Peyer's patch (tissue), 4 donors: ENCODE measurements around the gene EOMES. TPM values are rescaled to one million over a fixed set of nuclear protein-coding genes. Genes with fewer than 3 reads are reported as not detected.

ENCODE experiments used
- DNase-seq, 3 donors: peaks; one replicate each; pipeline ENCODE4 v3.0.0-alpha.2; 2017 to 2019
- H3K27ac ChIP-seq, 4 donors: fragments of 200-600 bp; sonication (generic); one replicate each; pipeline ENCODE4 v1.5.1; 2016 to 2019
- H3K27me3 ChIP-seq, 2 donors: fragments of 200-600 bp; sonication (generic); one replicate each; pipeline ENCODE4 v1.5.1; 2019
- H3K36me3 ChIP-seq, 3 donors: fragments of 200-600 bp; sonication (generic); one replicate each; pipeline ENCODE4 v1.5.1; 2016 to 2019
- H3K4me1 ChIP-seq, 4 donors: fragments of 200-600 bp; sonication (generic); one replicate each; pipeline ENCODE4 v1.5.1; 2016 to 2019
- H3K4me3 ChIP-seq, 4 donors: fragments of 200-600 bp; sonication (generic); 1 replicate in 3 of 4; 2 replicates in 1 of 4; pipeline ENCODE4 v1.5.1; 2016 to 2019; ENCODE audit warnings: mild to moderate bottlenecking in 1 of 4
- H3K9me3 ChIP-seq, 4 donors: fragments of 200-600 bp; sonication (generic); one replicate each; pipeline ENCODE4 v1.5.1; 2016 to 2019; ENCODE audit warnings: mild to moderate bottlenecking in 1 of 4
- CTCF ChIP-seq, 6 experiments: fragments of 450-650 bp in 4 of 6; fragments of 200-600 bp in 2 of 6; sonication (generic) in 1 of 6; IDR thresholded peaks; one replicate each; pipeline ENCODE4 v1.5.1; 2017 to 2019; ENCODE audit warnings: antibody characterized with exemption in 6 of 6, mild to moderate bottlenecking in 3 of 6, moderate library complexity in 1 of 6
- POLR2A ChIP-seq, 2 donors: fragments of 450-650 bp; IDR thresholded peaks; one replicate each; pipeline ENCODE4 v1.5.1; 2017; ENCODE audit warnings: antibody characterized with exemption in 2 of 2, mild to moderate bottlenecking in 2 of 2, moderate library complexity in 2 of 2
- total RNA-seq, 4 donors: library from RNA; depleted of rRNA; stranded (reverse); fragments of >200 nt; gene quantifications; one replicate each; pipeline ENCODE4 v1.1.0, GENCODE V29; 2016

EOMES gene
- total RNA-seq, 4 donors from 2014 or later = 0.70 TPM; not detected in 3

- Histone ChIP-seq H3K27ac (no peak overlapping the region), H3K27me3 (no peaks in the 10 kb centered on the region)
- TF ChIP-seq CTCF (IDR thresholded peaks at IDR 0.05) = no peak
- TF ChIP-seq POLR2A (IDR thresholded peaks at IDR 0.05) = no peak
Measured at GRCh38 chr3:27708250-27708649, 13.9 kb downstream of the EOMES start.

GRCh38 chr3:27699067-27699466 is 23.1 kb downstream of the EOMES start:
- Histone ChIP-seq H3K27ac (no peak overlapping the region), H3K4me3 (no peak overlapping the region), H3K36me3 (no peaks in the 10 kb centered on the region), H3K27me3 (no peaks in the 10 kb centered on the region), H3K9me3 (no peaks in the 10 kb centered on the region), H3K4me1 (no peaks in the 10 kb centered on the region)
- DNase-seq = no peak
- TF ChIP-seq CTCF (IDR thresholded peaks at IDR 0.05) (no peak), POLR2A (IDR thresholded peaks at IDR 0.05) (no peak)

More at GRCh38 chr3:27708250-27708649, 13.9 kb downstream of the EOMES start:
- Histone ChIP-seq H3K4me3 (no peak overlapping the region), H3K4me1 (no peaks in the 10 kb centered on the region), H3K9me3 (no peaks in the 10 kb centered on the region), H3K36me3 (no peaks in the 10 kb centered on the region)
- DNase-seq = no peak

- DNase-seq = no peak
- Histone ChIP-seq H3K4me1 (no peaks in the 10 kb centered on the region), H3K27ac (no peak overlapping the region), H3K36me3 (no peaks in the 10 kb centered on the region), H3K9me3 (no peaks in the 10 kb centered on the region), H3K27me3 (no peaks in the 10 kb centered on the region), H3K4me3 (no peak overlapping the region)
- TF ChIP-seq CTCF (IDR thresholded peaks at IDR 0.05) = no peak
- no peak for TF ChIP-seq POLR2A (IDR thresholded peaks at IDR 0.05)
Measured at GRCh38 chr3:27696906-27697305, 25.2 kb downstream of the EOMES start.

GRCh38 chr3:27695636-27696035 is 26.5 kb downstream of the EOMES start:
- H3K4me1 ChIP-seq = no peaks in the 10 kb centered on the region
- no peaks in the 10 kb centered on the region for H3K36me3 ChIP-seq
- H3K9me3 ChIP-seq = no peaks in the 10 kb centered on the region
- no peak for DNase-seq
- no peak overlapping the region for H3K27ac ChIP-seq
- no peak overlapping the region for H3K4me3 ChIP-seq
- TF ChIP-seq CTCF (IDR thresholded peaks at IDR 0.05) = no peak
- no peak for TF ChIP-seq POLR2A (IDR thresholded peaks at IDR 0.05)
- H3K27me3 ChIP-seq = no peaks in the 10 kb centered on the region

GRCh38 chr3:27688053-27688452 is 34.1 kb downstream of the EOMES start:
- no peaks in the 10 kb centered on the region for H3K9me3 ChIP-seq
- no peak overlapping the region for H3K27ac ChIP-seq
- no peak overlapping the region for H3K4me3 ChIP-seq
- no peak for DNase-seq
- no peaks in the 10 kb centered on the region for H3K27me3 ChIP-seq
- TF ChIP-seq CTCF (IDR thresholded peaks at IDR 0.05) = no peak
- TF ChIP-seq POLR2A (IDR thresholded peaks at IDR 0.05) = no peak
- H3K36me3 ChIP-seq = no peaks in the 10 kb centered on the region
- H3K4me1 ChIP-seq = no peaks in the 10 kb centered on the region

- no peak overlapping the region for H3K4me3 ChIP-seq
- H3K4me1 ChIP-seq = no peaks in the 10 kb centered on the region
- DNase-seq = no peak
- TF ChIP-seq CTCF (IDR thresholded peaks at IDR 0.05) (no peak), POLR2A (IDR thresholded peaks at IDR 0.05) (no peak)
- no peak overlapping the region for H3K27ac ChIP-seq
- no peaks in the 10 kb centered on the region for H3K9me3 ChIP-seq
- H3K36me3 ChIP-seq = no peaks in the 10 kb centered on the region
- H3K27me3 ChIP-seq = no peaks in the 10 kb centered on the region
Measured at GRCh38 chr3:27686642-27687041, 35.5 kb downstream of the EOMES start.
